Calu3 (cell line): ENCODE results near the gene ERC2. TPM values are rescaled to one million over a fixed set of nuclear protein-coding genes. Genes with fewer than 3 reads are reported as not detected.

Experiments
- BruUV-seq: library from RNA; stranded (reverse); fragments of 400-500 nt; replicated peaks from 2 replicates; lab custom pipeline; 2021; lab: Mats Ljungman, UMichigan
- CTCF ChIA-PET: fragments of 300-600 bp; sonication (Branson Sonifier 250); formaldehyde crosslinking; loops from one replicate; lab custom pipeline; 2022; ENCODE audit warnings: antibody characterized with exemption; lab: Charles Lee
- DNase-seq: peaks from one replicate; pipeline ENCODE4 v3.0.0; 2022
- H3K27ac Mint-ChIP-seq: one replicate; pipeline ENCODE4 v1.8.0; 2022; ENCODE audit warnings: mixed read lengths; ENCODE audit not compliant: unreplicated experiment
- H3K27me3 Mint-ChIP-seq: one replicate; pipeline ENCODE4 v1.8.0; 2022; ENCODE audit warnings: mixed read lengths; ENCODE audit not compliant: unreplicated experiment
- H3K36me3 Mint-ChIP-seq: one replicate; pipeline ENCODE4 v1.8.0; 2022; ENCODE audit warnings: mild to moderate bottlenecking, moderate library complexity, mixed read lengths; ENCODE audit not compliant: insufficient read depth, unreplicated experiment
- H3K4me1 Mint-ChIP-seq: one replicate; pipeline ENCODE4 v1.8.0; 2022; ENCODE audit warnings: mild to moderate bottlenecking, low read depth, mixed read lengths; ENCODE audit not compliant: unreplicated experiment
- H3K4me3 Mint-ChIP-seq: one replicate; pipeline ENCODE4 v1.8.0; 2022; ENCODE audit warnings: mild to moderate bottlenecking, low read depth, moderate library complexity, mixed read lengths; ENCODE audit not compliant: unreplicated experiment
- H3K9me3 Mint-ChIP-seq: one replicate; pipeline ENCODE4 v1.8.0; 2022; ENCODE audit warnings: low read depth, mixed read lengths; ENCODE audit not compliant: unreplicated experiment
- CTCF ChIP-seq: fragments of 200-600 bp; IDR thresholded peaks from one replicate; pipeline ENCODE4 v1.8.0; 2022; ENCODE audit warnings: antibody characterized with exemption; ENCODE audit not compliant: unreplicated experiment
- intact Hi-C: fragments of 100-400 bp; cut with micrococcal nuclease; formaldehyde crosslinking; loops from one replicate; pipeline ENCODE4 v1.10.0; 2022; ENCODE audit not compliant: unreplicated experiment
- total RNA-seq: library from RNA; stranded (reverse); gene quantifications from 2 replicates; pipeline ENCODE4 v1.2.3, GENCODE V29; 2022

ERC2 gene
- total RNA-seq, 1 experiment from 2014 or later: 0.73 TPM

GRCh38 chr3:55947406-55947805 lies 520.9 kb downstream of the ERC2 start:
- TF ChIP-seq CTCF: no peak
- BruUV-seq: no TSS peak
- no peak overlapping the region for H3K4me3 Mint-ChIP-seq
- intact Hi-C loops: no loop called here
- no peak overlapping the region for H3K27ac Mint-ChIP-seq
- no peaks in the 10 kb centered on the region for H3K27me3 Mint-ChIP-seq
- no peak for DNase-seq
- H3K36me3 Mint-ChIP-seq: no peaks in the 10 kb centered on the region
- CTCF ChIA-PET: no interaction called here
- H3K9me3 Mint-ChIP-seq: peaks cover 2% of the 10 kb centered on the region
- H3K4me1 Mint-ChIP-seq: no peaks in the 10 kb centered on the region

- TF ChIP-seq CTCF: no peak
- no peaks in the 10 kb centered on the region for H3K27me3 Mint-ChIP-seq
- H3K36me3 Mint-ChIP-seq: no peaks in the 10 kb centered on the region
- intact Hi-C loops: no loop called here
- H3K27ac Mint-ChIP-seq: no peak overlapping the region
- H3K4me3 Mint-ChIP-seq: no peak overlapping the region
- no peak for DNase-seq
- H3K9me3 Mint-ChIP-seq: peaks cover 2% of the 10 kb centered on the region
- CTCF ChIA-PET: no interaction called here
- BruUV-seq: no TSS peak
- H3K4me1 Mint-ChIP-seq: no peaks in the 10 kb centered on the region
Observed at GRCh38 chr3:55946574-55947160, 521.6 kb downstream of the ERC2 start.

- no peak for TF ChIP-seq CTCF
- no TSS peak for BruUV-seq
- H3K9me3 Mint-ChIP-seq: peaks cover 2% of the 10 kb centered on the region
- H3K4me1 Mint-ChIP-seq: no peaks in the 10 kb centered on the region
- DNase-seq: no peak
- no peak overlapping the region for H3K27ac Mint-ChIP-seq
- H3K36me3 Mint-ChIP-seq: no peaks in the 10 kb centered on the region
- H3K27me3 Mint-ChIP-seq: no peaks in the 10 kb centered on the region
- no peak overlapping the region for H3K4me3 Mint-ChIP-seq
- CTCF ChIA-PET: no interaction called here
- intact Hi-C loops: no loop called here
Observed at GRCh38 chr3:55942868-55943267, 525.4 kb downstream of the ERC2 start.

- CTCF ChIA-PET: no interaction called here
- Mint-ChIP-seq H3K4me1 (no peaks in the 10 kb centered on the region), H3K36me3 (no peaks in the 10 kb centered on the region), H3K9me3 (no peaks in the 10 kb centered on the region), H3K4me3 (no peak overlapping the region), H3K27me3 (no peaks in the 10 kb centered on the region), H3K27ac (no peak overlapping the region)
- no TSS peak for BruUV-seq
- DNase-seq: no peak
- intact Hi-C loops: no loop called here
- no peak for TF ChIP-seq CTCF
Observed at GRCh38 chr3:55939287-55939686, 529.0 kb downstream of the ERC2 start.
